Mesenchymal stem cell (in vitro differentiated cells and primary cell): Measurements from ENCODE around the gene KREMEN1.

Source experiments
- DNase-seq: peaks from one replicate; pipeline ENCODE4 v3.0.0-alpha.2; 2013
- H2AFZ ChIP-seq: one replicate; pipeline ENCODE4 v1.6.1; 2013; ENCODE audit warnings: low read depth, mild to moderate bottlenecking, control low read depth, inconsistent platforms, low read length, moderate library complexity
- H2AK5ac ChIP-seq: 2 replicates; pipeline ENCODE4 v1.6.1; 2013; ENCODE audit warnings: low read length, moderate library complexity, mild to moderate bottlenecking, inconsistent platforms; ENCODE audit not compliant: severe bottlenecking
- H2BK120ac ChIP-seq: one replicate; pipeline ENCODE4 v1.6.1; 2013; ENCODE audit warnings: low read depth, mild to moderate bottlenecking, inconsistent platforms, low read length, moderate library complexity
- H2BK12ac ChIP-seq, 2 experiments: one replicate each; pipeline ENCODE4 v1.6.1; 2013; ENCODE audit warnings: inconsistent platforms in 2 of 2, low read length in 2 of 2, mild to moderate bottlenecking in 2 of 2, moderate library complexity in 2 of 2, control low read depth in 1 of 2
- H2BK15ac ChIP-seq: one replicate; pipeline ENCODE4 v1.6.1; 2013; ENCODE audit warnings: mild to moderate bottlenecking, low read depth, inconsistent platforms; ENCODE audit not compliant: poor library complexity, severe bottlenecking
- H2BK5ac ChIP-seq: 2 replicates; pipeline ENCODE4 v1.6.1; 2013; ENCODE audit warnings: low read depth, mild to moderate bottlenecking, low read length, control low read depth, inconsistent platforms; ENCODE audit not compliant: poor library complexity, severe bottlenecking
- H3K14ac ChIP-seq, 2 experiments: one replicate each; pipeline ENCODE4 v1.6.1; 2013; ENCODE audit warnings: inconsistent platforms in 2 of 2, low read length in 2 of 2, control low read depth in 1 of 2, mild to moderate bottlenecking in 1 of 2, moderate library complexity in 1 of 2
- H3K18ac ChIP-seq, 2 experiments: one replicate each; pipeline ENCODE4 v1.6.1; 2013; ENCODE audit warnings: inconsistent platforms in 2 of 2, low read length in 2 of 2, control low read depth in 1 of 2, low read depth in 1 of 2, mild to moderate bottlenecking in 1 of 2
- H3K23ac ChIP-seq, 2 experiments: one replicate each; pipeline ENCODE4 v1.6.1; 2013; ENCODE audit warnings: inconsistent platforms in 2 of 2, low read length in 2 of 2, mild to moderate bottlenecking in 2 of 2, moderate library complexity in 2 of 2, control low read depth in 1 of 2
- H3K27ac ChIP-seq: 2 replicates; pipeline ENCODE4 v1.5.1; 2013; ENCODE audit warnings: mild to moderate bottlenecking, moderate library complexity, low read length, control low read depth, inconsistent platforms; ENCODE audit not compliant: poor library complexity, severe bottlenecking
- H3K27me3 ChIP-seq, 2 experiments: 2 replicates each; pipeline versions ENCODE4 v1.6.1 to v1.7.0; 2013; ENCODE audit warnings: low read length in 2 of 2, mild to moderate bottlenecking in 2 of 2, moderate library complexity in 2 of 2, control low read depth in 1 of 2, inconsistent platforms in 1 of 2; ENCODE audit not compliant: control insufficient read depth in 1 of 2, insufficient read depth in 1 of 2
- H3K36me3 ChIP-seq, 2 experiments: 2 replicates each; pipeline versions ENCODE4 v1.6.1 to v1.7.0; 2013; ENCODE audit warnings: low read length in 2 of 2, control low read depth in 1 of 2, inconsistent platforms in 1 of 2, low read depth in 1 of 2, mild to moderate bottlenecking in 1 of 2; ENCODE audit not compliant: insufficient read depth in 2 of 2, control insufficient read depth in 1 of 2
- H3K4ac ChIP-seq, 2 experiments: one replicate each; pipeline ENCODE4 v1.6.1; 2013; ENCODE audit warnings: inconsistent platforms in 2 of 2, low read length in 2 of 2, mild to moderate bottlenecking in 2 of 2, moderate library complexity in 2 of 2, control low read depth in 1 of 2, low read depth in 1 of 2
- H3K4me1 ChIP-seq: 2 replicates; pipeline ENCODE4 v1.6.1; 2013; ENCODE audit warnings: low read depth, low read length, control low read depth; ENCODE audit not compliant: control insufficient read depth, insufficient read depth
- H3K4me2 ChIP-seq: 2 replicates; pipeline ENCODE4 v1.6.1; 2013; ENCODE audit warnings: low read length, mild to moderate bottlenecking, inconsistent platforms; ENCODE audit not compliant: poor library complexity, severe bottlenecking
- H3K4me3 ChIP-seq, 2 experiments: 2 replicates each; pipeline versions ENCODE4 v1.5.1 to v1.7.0; 2013; ENCODE audit warnings: low read length in 2 of 2, mild to moderate bottlenecking in 2 of 2, control low read depth in 1 of 2, low read depth in 1 of 2; ENCODE audit not compliant: insufficient read depth in 1 of 2
- H3K79me1 ChIP-seq: replicated peaks from 2 replicates; pipeline ENCODE4 v1.6.1; 2013; ENCODE audit warnings: mild to moderate bottlenecking, control low read depth, low read length, inconsistent platforms; ENCODE audit not compliant: poor library complexity, severe bottlenecking
- H3K9ac ChIP-seq: 2 replicates; pipeline ENCODE4 v1.7.0; 2013; ENCODE audit warnings: mild to moderate bottlenecking, low read length, moderate library complexity
- H3K9me3 ChIP-seq: 2 replicates; pipeline ENCODE4 v1.7.0; 2013; ENCODE audit warnings: mild to moderate bottlenecking, low read length; ENCODE audit not compliant: control insufficient read depth
- H4K8ac ChIP-seq: one replicate; pipeline ENCODE4 v1.6.1; 2013; ENCODE audit warnings: inconsistent platforms, mild to moderate bottlenecking, low read length, moderate library complexity
- H4K91ac ChIP-seq: one replicate; pipeline ENCODE4 v1.6.1; 2013; ENCODE audit warnings: mild to moderate bottlenecking, low read length, inconsistent platforms
- WGBS: methylation state at CpG from one replicate; pipeline ENCODE4 v1.1.7; 2013; ENCODE audit warnings: mixed read lengths; 5-methylcytosine and 5-hydroxymethylcytosine counted together

Gene KREMEN1

GRCh38 chr22:29183971-29184848 is 111.4 kb downstream of the KREMEN1 start:
- Histone ChIP-seq H4K91ac (no peak overlapping the region), H4K8ac (no peak overlapping the region), H3K79me1 (no peaks in the 10 kb centered on the region), H3K9ac (no peak overlapping the region), H3K4me2 (no peak overlapping the region), H3K9me3 (no peaks in the 10 kb centered on the region), H3K23ac (no peak overlapping the region), H2AFZ (no peak overlapping the region), H3K36me3 (no peaks in the 10 kb centered on the region), H3K4ac (no peak overlapping the region), H3K18ac (no peak overlapping the region), H3K4me3 (no peak overlapping the region), H2BK5ac (no peak overlapping the region), H2BK120ac (no peak overlapping the region), H3K27me3 (peaks cover 3 to 15% of the 10 kb centered on the region in 2 experiments), H2AK5ac (no peak overlapping the region), H3K14ac (peak overlapping the region in 1 of 2 experiments; percentile 35), H3K4me1 (peaks cover 1% of the 10 kb centered on the region), H2BK12ac (no peak overlapping the region), H3K27ac (no peak overlapping the region), H2BK15ac (no peak overlapping the region)
- DNase-seq = no peak
- WGBS = 76% methylated on average over 19 of the region's 19 CpGs

GRCh38 chr22:29184849-29185490 is 112.1 kb downstream of the KREMEN1 start:
- Histone ChIP-seq H3K14ac (no peak overlapping the region), H2BK12ac (no peak overlapping the region), H3K79me1 (no peaks in the 10 kb centered on the region), H3K4me1 (peaks cover 1% of the 10 kb centered on the region), H3K9ac (no peak overlapping the region), H2BK15ac (no peak overlapping the region), H3K36me3 (no peaks in the 10 kb centered on the region), H2AFZ (no peak overlapping the region), H2BK5ac (no peak overlapping the region), H4K8ac (no peak overlapping the region), H2BK120ac (no peak overlapping the region), H3K4me3 (no peak overlapping the region), H2AK5ac (no peak overlapping the region), H3K18ac (no peak overlapping the region), H3K27me3 (peaks cover 9 to 17% of the 10 kb centered on the region in 2 experiments), H3K4ac (no peak overlapping the region), H4K91ac (no peak overlapping the region), H3K9me3 (no peaks in the 10 kb centered on the region), H3K23ac (no peak overlapping the region), H3K4me2 (no peak overlapping the region), H3K27ac (no peak overlapping the region)
- 81% methylated on average over 12 of the region's 12 CpGs for WGBS
- no peak for DNase-seq

- WGBS = no CpG with 5 or more reads among the region's 1 CpG
- Histone ChIP-seq H3K27me3 (peaks cover 11 to 26% of the 10 kb centered on the region in 2 experiments), H3K4me1 (peaks cover 1% of the 10 kb centered on the region)
Observed at GRCh38 chr22:29186302-29186701, 113.5 kb downstream of the KREMEN1 start.

GRCh38 chr22:29187831-29188230 is 115.0 kb downstream of the KREMEN1 start:
- Histone ChIP-seq H3K36me3 (no peaks in the 10 kb centered on the region), H3K9me3 (no peaks in the 10 kb centered on the region), H2BK12ac (no peak overlapping the region), H3K4ac (no peak overlapping the region), H3K79me1 (no peaks in the 10 kb centered on the region), H2AK5ac (no peak overlapping the region), H3K23ac (no peak overlapping the region), H2AFZ (no peak overlapping the region), H3K4me2 (no peak overlapping the region), H4K91ac (no peak overlapping the region), H3K4me1 (peaks cover 1% of the 10 kb centered on the region), H3K27ac (no peak overlapping the region), H2BK5ac (no peak overlapping the region), H3K27me3 (peaks cover 11 to 19% of the 10 kb centered on the region in 2 experiments), H2BK15ac (no peak overlapping the region), H3K9ac (no peak overlapping the region), H3K14ac (no peak overlapping the region), H3K4me3 (no peak overlapping the region), H3K18ac (no peak overlapping the region), H4K8ac (no peak overlapping the region), H2BK120ac (no peak overlapping the region)
- no peak for DNase-seq
- WGBS = 88% methylated on average over 5 of the region's 7 CpGs

More at GRCh38 chr22:29186302-29186701, 113.5 kb downstream of the KREMEN1 start:
- Histone ChIP-seq H3K27ac (no peak overlapping the region), H3K36me3 (no peaks in the 10 kb centered on the region), H2BK15ac (no peak overlapping the region), H2BK12ac (no peak overlapping the region), H2AK5ac (no peak overlapping the region), H2AFZ (no peak overlapping the region), H3K4ac (no peak overlapping the region), H3K9ac (no peak overlapping the region), H4K8ac (no peak overlapping the region), H3K23ac (no peak overlapping the region), H3K18ac (no peak overlapping the region), H4K91ac (no peak overlapping the region), H2BK5ac (no peak overlapping the region), H3K14ac (no peak overlapping the region), H3K4me2 (no peak overlapping the region), H3K79me1 (no peaks in the 10 kb centered on the region), H3K9me3 (no peaks in the 10 kb centered on the region), H2BK120ac (no peak overlapping the region), H3K4me3 (no peak overlapping the region)
- DNase-seq = no peak
